NCI-H2107 treated with DMSO at 0.1 percent for 48 hours (cell line): ENCODE results near the gene CEP57L1.

Source experiments
- DNase-seq: peaks from one replicate; lab custom pipeline; 2025; ENCODE audit not compliant: unreplicated experiment; lab: John Stamatoyannopoulos, UW

CEP57L1 gene

GRCh38 chr6:109095036-109095834, at the start of gene CEP57L1:
CEP57L1 (plus strand) TSS chr6:109095507; CDS start chr6:109145222, 49,715 bp downstream.
- DNase-seq: peak; percentile 95

DNA sequence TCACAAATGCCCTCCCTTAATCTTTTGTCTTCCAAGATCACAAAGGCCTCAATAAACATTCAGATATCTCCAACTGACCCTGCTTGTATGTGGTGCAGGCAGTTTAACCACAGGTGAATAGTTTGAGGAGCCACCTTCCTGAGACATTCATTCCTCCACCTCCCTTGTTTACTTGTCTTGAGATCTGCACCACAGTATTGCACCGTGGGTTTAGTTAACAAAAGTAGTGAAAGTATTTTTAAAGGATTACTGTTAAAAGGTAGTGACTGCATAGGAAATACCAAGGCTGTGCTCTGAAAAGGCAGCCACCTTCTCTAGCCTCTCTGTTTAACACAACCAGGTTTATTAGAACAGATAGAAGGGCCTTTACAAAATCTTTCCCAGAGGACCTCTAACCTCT, 47.1 kb upstream of the CEP57L1 start:
- no peak for DNase-seq

DNA sequence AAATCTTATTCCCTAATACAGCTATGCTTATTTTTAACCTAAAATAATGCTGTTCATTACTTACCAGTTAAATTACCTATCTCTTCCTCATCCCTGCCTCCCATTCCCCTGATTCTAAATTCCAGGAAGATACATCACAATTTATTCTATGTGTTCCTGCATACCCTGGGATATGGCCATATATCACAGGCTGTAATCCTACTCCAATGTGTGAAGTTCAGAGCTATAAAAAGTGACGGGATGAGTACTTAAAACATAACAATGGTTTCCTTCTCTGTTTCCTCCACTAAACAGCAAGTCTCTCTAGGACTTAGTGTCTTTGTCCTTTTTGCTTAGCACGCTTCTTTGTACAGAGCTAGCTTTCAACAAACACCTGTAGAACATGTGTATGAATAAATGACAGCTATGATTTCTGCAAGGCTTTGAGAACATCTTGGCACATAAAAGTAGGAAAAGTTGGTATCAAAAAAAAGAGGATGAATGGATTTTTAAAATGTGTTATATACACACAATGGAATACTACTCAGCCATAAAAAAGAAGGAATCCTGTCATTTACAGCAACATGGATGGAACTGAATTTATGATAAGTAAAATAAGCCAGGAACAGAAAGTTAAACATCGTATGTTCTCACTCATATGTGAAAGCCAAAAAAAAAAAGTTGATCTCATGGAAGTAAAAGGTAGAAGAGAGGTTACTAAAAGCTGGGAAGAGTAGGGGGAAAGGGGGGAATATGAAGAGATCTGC, 46.5 kb upstream of the CEP57L1 start:
- no peak for DNase-seq

DNA sequence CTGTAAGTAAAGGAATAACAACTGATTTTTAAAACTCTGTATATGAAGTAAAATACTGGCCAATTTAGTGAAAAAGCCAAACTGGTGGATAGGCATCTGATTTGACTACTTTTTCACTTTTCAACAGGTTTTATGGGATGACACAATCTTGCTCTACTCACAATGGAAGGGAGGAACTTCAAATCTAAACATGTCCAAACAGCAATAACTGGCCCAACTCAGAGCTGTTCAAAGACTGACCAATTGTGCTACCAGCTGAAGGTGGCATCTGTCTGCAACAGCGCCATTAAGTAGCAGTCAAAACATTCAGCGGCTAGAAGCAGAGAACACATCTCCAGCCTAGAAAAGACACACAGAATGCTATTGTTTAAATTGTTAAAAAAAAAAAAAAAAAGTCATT, 45.3 kb upstream of the CEP57L1 start:
- DNase-seq: no peak

DNA sequence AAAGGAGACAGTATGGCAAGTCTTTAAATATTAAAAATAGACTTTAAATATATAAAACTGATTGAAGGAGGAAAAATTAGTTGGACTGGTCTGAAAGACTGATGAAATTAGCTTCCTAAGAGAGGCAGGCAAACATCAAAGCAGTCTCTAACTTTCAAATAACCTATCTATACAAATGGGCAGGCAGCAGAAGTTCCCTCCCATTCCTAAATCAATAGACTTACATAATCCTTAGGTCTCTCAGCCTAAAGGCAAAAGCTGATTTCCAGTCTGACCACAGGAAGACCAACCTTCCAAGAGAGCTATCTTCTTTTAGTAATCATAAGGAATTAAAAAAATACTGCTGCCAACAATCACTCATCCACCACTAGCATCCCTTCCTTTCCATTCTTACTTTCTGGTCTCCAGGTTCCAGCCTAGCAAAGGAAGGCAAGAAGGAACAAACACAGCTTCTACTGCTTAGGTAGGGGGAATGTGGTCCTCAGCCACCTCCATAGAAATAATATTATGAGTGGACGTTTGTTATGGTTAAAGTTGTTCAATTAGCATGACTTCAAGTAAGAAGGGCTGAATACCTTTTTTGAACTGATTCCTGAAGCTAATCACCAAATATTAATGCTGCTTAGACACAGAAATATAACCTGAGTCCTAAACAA, 44.7 kb upstream of the CEP57L1 start:
- DNase-seq: no peak

- DNase-seq: no peak
Measured at GRCh38 chr6:109051301-109052017, 43.8 kb upstream of the CEP57L1 start.

GRCh38 chr6:109052018-109052651, 43.2 kb upstream of the CEP57L1 start:
- no peak for DNase-seq

- no peak for DNase-seq
Measured at GRCh38 chr6:109052852-109053251, 42.5 kb upstream of the CEP57L1 start.

GRCh38 chr6:109053336-109053735, 42.0 kb upstream of the CEP57L1 start:
- DNase-seq: no peak

DNA sequence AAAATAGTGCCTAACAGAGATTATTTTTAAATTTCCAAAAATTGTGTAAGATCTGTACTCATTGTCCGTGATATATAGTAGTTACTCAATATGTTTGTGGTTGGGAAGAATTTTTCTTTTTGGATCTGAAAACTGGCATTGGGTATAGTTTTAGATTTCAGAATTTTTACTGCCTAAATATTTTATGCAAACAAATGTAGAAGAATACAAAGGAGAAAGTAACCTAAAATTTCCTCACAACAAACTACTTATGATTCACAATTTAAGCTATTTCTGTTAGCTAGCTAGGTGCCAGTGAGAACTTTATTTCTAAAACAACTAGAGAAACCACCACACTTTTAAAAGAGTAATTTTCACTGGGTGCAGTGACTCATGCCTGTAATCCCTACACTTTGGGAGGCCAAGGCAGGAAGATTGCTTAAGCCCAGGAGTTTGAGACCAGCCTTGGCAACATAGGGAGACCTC, 39.5 kb upstream of the CEP57L1 start:
- DNase-seq: no peak

GRCh38 chr6:109056661-109057060, 38.6 kb upstream of the CEP57L1 start:
- no peak for DNase-seq

DNA sequence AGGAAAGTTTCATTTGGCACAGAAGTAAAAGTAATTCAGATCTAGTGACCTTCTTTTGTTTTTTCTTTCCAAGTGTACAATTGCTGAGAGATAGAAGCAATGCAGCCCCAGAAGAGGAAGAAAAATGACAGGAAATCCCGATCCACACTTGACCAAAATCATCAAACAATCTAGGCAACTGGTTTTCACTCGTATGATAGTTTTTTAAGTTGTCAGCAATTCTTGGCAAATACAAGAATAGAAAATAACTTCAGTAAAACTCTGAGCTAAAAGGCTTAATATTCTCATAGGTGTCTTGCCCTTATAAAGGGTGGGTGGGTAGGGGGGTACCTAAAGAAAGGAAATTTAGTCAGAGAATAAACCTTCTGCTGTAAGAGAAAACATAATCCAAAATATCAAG, 36.7 kb upstream of the CEP57L1 start:
- DNase-seq: no peak

DNA sequence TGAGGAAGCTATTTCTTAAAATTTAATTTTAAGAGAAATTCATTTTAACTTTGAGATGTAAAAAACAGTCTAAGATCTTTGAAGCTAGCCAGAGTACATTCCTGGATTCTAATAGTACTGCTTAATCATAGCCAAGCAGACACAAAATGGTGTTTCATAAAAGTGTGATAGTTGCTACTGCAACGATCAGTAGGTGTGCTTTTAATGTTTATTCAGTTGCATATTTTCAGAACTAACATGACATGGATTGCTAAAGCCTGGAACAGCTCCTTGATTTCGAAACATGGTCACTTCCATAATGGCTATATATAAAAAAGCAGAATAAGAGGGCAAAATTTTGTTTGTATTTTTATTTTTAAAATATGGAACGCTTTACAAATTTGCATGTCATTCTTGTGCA, 36.2 kb upstream of the CEP57L1 start:
- DNase-seq: no peak

DNA sequence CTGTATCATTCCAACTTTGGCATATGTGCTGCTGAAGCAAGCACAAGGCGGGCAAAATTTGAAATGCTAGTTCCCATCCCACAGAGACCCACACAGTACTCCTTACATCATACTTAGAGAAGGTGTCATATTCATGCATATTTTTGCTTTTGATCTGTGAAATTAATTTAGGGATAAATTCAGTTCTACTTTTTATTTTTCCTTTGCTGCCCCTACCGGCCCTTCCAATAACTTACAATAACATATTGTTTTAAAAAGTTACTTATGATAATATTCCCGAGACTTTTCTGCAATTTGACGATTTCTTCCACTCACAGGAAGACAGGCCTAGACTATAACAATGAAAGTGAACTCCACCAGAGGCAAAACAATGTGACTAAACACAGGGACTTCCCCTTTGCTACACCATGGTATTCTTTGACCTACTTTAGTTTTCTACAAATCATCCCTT, 35.7 kb upstream of the CEP57L1 start:
- DNase-seq: no peak

GRCh38 chr6:109060571-109060970, 34.7 kb upstream of the CEP57L1 start:
- no peak for DNase-seq

- no peak for DNase-seq
Measured at GRCh38 chr6:109062216-109062615, 33.1 kb upstream of the CEP57L1 start.

DNA sequence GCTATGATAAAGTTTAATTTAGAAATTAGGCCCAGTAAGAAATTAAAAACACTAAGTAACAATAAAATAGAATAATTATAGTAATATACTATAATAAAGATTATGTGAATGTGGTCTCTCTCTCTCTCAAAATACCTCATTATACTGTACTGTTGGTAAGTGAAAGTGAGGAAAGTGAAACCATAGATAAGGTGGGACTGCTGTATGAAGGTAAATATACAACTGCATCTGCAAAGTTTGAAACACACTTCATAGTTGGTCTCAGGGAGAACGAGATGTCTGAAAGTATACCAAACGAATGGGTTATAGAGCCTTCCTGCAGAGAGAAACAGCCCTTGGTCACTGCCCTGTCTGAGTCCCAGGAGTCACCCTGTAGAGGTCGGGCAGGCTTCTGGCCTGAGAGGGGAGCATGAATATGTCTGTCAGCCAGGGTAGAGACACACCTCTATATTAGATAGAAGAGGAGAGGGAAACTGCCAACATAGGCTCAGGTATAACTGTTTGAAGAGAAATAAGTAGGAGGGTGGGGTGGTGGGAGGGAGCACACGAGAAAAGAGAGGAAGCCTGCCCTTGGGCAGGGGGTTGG, 32.4 kb upstream of the CEP57L1 start:
- no peak for DNase-seq

- no peak for DNase-seq
Measured at GRCh38 chr6:109069746-109070145, 25.6 kb upstream of the CEP57L1 start.

- DNase-seq: no peak
Measured at GRCh38 chr6:109071125-109071917, 24.0 kb upstream of the CEP57L1 start.
